ENCODE measurements around the gene RTEL1. TPM values are rescaled to one million over a fixed set of nuclear protein-coding genes. Genes with fewer than 3 reads are reported as not detected.
A peak's percentile ranks its signal among the peaks of the same experiment; 100 is the strongest.

Gene RTEL1
- total and polyA plus RNA-seq, 2 donors (not counting 1 experiment from before 2014, with no cell fraction given): 15.1 to 32.6 TPM

- Mint-ChIP-seq H3K27me3 (no peaks in the 10 kb centered on the region), H3K9me3 (ENCODE audit: insufficient read depth) (no peaks in the 10 kb centered on the region), H3K27ac (no peak overlapping the region), H3K4me3 (no peak overlapping the region), H3K4me1 (peaks cover 24% of the 10 kb centered on the region)
- Histone ChIP-seq H3K4me1 (ENCODE audit: control insufficient read depth in 2 of 2, insufficient read depth in 2 of 2, low read length in 2 of 2) (peaks cover 47 to 58% of the 10 kb centered on the region in 2 donors), H3K36me3 (replicated peaks in 1 of 2; ENCODE audit: control extremely low read depth in 1 of 2, control insufficient read depth in 1 of 2, extremely low read depth in 1 of 2, insufficient read depth in 2 of 2, low read length in 1 of 2) (peaks cover 0 to 24% of the 10 kb centered on the region in 2 experiments), H2AFZ (ENCODE audit: insufficient read depth, low read depth, low read length, poor library complexity, severe bottlenecking) (no peak overlapping the region), H3K4me3 (ENCODE audit: control extremely low read depth in 1 of 5, extremely low read depth in 1 of 5, insufficient read depth in 1 of 5, low read depth in 2 of 5, low read length in 4 of 5) (no peak overlapping the region), H3K79me2 (ENCODE audit: control insufficient read depth, insufficient read depth, low read length) (peaks cover 44% of the 10 kb centered on the region), H3K4me2 (replicated peaks; ENCODE audit: low read depth, low read length, poor library complexity, severe bottlenecking) (peak overlapping the region; percentile 93), H3K27ac (ENCODE audit: low read length in 2 of 2) (no peak overlapping the region), H3K9me3 (ENCODE audit: control extremely low read depth in 1 of 3, control insufficient read depth in 2 of 3, insufficient read depth in 1 of 3, low read length in 2 of 3) (no peaks in the 10 kb centered on the region), H3K9ac (ENCODE audit: low read length) (no peak overlapping the region), H3K27me3 (replicated peaks in 1 of 4; ENCODE audit: control extremely low read depth in 1 of 4, control insufficient read depth in 3 of 4, insufficient read depth in 4 of 4, low read length in 3 of 4) (no peaks in the 10 kb centered on the region), H4K20me1 (ENCODE audit: control insufficient read depth, insufficient read depth, low read length, poor library complexity, severe bottlenecking) (peaks cover 58% of the 10 kb centered on the region)
- 88% methylated on average over 48 of the region's 48 CpGs for WGBS (ENCODE audit: insufficient coverage)
- ChIA-PET POLR2A (interaction anchor here (0.5 to 2.5 kb wide), 3 partner anchors 8 to 214 kb away, joined by 5 to 20 read pairs (median 7); partner anchors contain the start of genes ARFRP1, PPDPF and ZGPAT), CTCF (interaction anchor here (1.2 to 1.6 kb wide), 2 partner anchors 28 to 197 kb away, joined by 4 to 5 read pairs; partner anchors contain the start of genes ARFRP1 and ZGPAT)
- intact Hi-C loops (cut with micrococcal nuclease): loop anchor here (5.0 kb wide), 1 partner anchor 198 kb away; the partner anchor contains the start of gene PTK6
- DNase-seq (no peak), ATAC-seq (ENCODE audit: low read depth) (no peak)
- TF ChIP-seq EZH2 (IDR thresholded peaks at IDR 0.05; ENCODE audit: borderline replicate concordance, insufficient read depth, low read depth, low read length, poor library complexity, severe bottlenecking) (no peak), CTCF (IDR thresholded peaks at IDR 0.05) (no peak)
Observed at GRCh38 chr20:63734946-63735858, 77.1 kb downstream of the RTEL1 start.
